Activated naive CD4-positive, alpha-beta T cell treated with Interleukin-2 at 50 U/mL for 16 hours (primary cell): ENCODE data around the gene RTN4R.
A peak's percentile ranks its signal among the peaks of the same experiment; 100 is the strongest.

ENCODE experiments used
- DNase-seq: peaks from one replicate; pipeline ENCODE4 v3.0.0-alpha.2; 2020

The RTN4R gene

DNA sequence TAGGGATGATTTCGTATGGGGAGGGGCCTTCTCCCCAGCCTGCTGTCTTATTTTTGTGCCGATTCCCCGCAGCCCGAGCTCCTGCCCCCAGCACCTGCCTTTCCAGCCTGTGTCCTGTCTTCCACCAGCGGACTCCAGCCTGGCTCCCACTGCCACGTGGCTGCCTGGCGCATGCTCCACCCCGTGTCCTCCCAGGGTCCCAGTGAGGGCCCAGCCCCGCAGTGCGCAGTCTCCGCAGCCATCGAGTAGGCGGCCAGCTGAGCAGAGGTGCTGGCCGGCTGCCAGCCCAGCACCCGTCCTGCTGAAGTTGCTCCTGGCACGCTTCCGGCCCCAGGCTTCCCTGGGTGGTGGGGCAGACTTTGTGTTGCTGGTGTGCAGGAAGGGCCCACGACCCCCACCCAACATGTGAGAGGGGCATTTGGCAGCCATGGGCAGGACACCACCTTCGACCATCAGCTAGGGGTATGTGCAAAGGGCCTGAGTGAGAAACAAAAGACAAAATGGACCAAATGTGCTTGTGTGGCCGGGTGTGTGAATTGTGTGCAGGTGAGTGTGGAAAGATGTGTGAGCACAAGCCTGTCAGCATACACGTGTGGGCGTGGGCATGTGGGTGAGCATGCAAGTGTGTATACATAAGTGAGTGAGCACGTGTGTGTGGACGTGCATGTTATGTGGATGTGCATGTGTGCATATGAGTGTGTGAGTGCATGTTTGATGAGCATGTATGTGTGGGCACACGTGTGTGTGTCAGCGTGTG lies 55.9 kb downstream of the RTN4R start:
- no peak for DNase-seq

DNA sequence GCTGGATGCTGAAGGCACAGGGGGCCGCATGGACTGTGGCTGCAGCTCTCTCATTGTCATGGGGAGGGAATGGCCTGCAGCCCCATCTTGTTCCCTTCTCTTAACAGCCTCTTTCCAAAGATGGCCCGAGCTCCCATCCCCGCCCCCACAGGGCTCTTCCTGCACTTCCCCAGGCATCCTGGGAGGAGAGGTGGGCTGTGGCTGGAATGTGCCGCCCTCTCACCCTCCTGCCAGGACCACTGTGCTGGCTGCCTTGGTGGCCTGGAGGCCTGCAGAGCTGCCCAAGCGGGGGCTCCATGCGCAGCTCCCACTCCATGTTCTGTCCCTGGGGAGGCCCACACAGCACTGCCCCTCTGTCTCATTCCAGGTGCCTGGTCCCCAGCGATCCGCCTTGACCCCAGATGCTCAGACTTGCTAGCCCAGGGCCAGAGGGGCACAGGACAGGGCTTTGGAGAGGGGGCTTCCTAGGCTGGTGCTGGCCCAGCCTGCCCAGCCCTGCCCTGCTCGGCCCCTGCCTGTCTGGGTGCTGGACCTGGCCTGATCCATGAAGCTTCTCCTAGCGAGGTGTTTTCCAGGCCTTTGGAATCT lies 56.6 kb downstream of the RTN4R start:
- no peak for DNase-seq

DNA sequence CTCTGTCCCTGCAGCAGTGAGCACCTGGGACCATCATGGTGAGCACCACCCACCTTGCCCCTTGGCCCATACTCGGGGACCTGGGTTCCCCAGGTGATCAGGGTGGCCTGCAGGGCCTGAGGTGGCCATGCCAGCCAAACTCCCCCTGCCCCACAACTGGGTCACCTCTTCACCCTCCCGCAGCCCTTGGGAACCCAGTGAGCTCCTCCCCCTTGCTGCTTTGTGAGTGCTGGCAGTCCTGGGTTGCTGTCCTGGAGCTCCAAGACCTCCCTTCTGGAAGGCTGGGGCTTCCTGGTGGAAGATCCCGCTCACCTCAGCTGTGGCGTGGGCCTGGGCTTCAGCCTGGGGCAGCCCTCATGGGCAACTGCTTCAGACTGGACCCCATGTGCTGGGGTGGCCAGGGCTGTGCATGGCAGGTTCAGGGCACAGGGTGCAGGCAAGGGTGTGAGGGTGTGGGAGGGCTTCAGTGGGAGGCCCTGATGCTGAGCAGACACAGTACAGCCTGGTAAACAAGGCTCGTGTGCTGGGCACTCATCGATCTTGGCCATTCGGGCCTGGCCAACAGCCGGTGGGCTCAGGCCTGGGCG lies 57.6 kb downstream of the RTN4R start:
- DNase-seq, result no peak

DNA sequence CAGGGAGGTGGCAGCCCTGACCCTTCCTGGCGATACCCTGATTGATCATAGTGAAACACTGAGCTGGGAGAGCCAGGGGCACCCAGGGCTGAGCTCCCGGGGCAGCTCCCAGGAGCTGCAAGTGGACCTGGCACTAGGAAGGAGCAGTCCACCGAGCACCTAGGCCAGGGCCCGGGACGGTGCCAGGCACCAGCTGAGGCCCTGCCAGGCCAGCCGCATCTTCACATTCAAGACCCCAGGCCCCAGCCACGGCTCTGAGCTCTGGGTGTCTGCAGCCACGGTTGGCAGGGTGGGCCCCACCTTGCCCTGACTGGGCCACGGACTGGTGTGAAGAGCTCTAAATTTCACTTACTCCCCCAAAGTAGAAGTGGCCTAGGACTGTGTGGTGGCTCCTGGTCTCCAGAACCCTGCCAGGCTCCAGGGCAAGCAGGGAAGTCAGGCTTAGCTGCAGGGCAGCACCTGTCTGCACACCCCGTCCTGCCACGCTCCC lies 58.3 kb downstream of the RTN4R start:
- DNase-seq, result no peak

DNA sequence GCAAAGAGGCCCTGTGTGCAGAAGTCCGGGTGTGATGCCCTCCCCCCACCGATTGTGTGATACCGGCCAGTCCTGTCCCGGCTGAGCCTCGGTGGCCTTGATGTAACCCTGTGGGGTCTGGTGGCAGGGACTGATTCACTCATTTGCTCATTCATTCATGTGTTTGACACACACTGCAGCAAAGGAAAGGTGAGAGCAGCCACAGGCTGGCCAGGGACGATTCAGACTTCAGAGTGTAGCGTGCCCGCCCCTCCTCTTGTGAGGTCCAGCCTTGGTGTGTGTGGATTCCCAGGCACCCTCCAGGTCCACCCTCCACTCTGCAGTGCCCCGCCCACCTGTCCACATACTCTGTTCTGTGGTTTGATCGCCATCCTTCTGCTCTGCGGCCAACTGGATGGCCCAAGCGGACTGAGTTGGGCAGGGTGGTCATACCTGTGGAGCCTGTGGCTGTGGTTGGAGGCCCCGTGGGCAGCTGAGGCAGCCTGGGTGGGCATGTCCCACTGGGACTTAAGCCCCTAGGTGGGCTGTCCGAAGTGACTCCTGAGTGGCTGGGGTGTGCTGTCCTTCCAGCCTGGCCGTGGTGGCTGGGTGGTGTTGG lies 59.3 kb downstream of the RTN4R start:
- DNase-seq, result no peak

DNA sequence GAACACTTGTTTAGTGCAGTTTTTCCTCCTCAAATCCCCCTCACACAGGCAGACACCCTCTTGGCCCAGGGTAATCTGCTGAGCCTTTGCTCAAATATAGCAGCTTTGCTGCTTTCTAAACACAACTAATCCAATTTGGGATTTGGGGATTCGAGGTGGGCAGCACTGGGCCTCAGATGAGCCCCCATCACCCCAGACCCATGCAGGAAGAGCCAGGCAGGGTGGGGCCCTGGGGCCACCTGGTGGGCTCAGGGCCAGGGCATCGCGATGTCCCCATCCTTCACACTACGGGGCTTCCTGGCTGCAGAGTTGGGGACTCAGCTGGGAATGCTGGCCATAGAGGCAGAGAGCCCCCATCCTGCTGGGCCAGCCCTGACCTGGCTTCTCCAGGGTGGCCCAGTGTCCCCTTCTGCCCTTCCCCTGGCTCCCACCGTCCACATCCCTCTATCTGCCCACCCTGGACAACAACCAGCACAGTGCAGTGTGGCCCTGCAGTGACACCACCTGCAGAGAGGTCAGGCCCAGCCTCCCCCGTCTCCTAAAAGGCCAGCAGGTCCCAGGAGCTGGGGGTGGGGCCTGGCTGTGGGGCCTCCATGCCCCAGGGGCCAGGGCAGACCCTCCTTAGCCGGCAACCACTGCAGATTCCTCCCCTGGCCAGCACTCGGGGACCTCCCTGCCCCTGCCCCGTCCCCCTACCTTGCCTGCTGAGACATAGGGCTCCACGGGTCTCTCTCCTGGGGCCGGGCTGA lies 60.7 kb downstream of the RTN4R start:
- no peak for DNase-seq

DNA sequence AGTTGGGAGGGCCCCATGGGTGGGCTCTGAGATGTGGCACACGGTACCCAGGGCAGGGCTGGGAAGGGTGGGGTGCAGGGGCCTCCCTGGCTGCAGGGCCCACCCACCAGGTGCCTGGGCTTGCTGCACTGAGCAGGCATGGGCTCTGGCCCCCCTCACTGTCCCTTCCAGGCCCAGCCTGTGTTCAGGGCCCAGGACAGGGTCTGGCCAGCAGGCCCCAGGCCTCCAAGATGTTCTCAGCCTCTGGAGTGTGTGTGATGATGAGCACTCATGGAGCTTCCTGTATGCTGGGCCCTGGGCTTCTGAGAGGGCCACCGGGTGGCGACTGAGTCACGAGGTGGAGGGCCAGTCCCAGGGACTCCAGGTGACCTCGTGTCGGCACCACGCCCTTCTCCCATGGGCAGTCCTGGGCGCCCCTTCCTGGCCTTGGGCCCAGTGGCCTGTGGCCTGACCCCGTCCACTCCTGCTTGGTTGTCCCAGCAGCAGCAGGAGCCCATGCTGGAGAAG lies 61.4 kb downstream of the RTN4R start:
- DNase-seq, result peak; percentile 4

DNA sequence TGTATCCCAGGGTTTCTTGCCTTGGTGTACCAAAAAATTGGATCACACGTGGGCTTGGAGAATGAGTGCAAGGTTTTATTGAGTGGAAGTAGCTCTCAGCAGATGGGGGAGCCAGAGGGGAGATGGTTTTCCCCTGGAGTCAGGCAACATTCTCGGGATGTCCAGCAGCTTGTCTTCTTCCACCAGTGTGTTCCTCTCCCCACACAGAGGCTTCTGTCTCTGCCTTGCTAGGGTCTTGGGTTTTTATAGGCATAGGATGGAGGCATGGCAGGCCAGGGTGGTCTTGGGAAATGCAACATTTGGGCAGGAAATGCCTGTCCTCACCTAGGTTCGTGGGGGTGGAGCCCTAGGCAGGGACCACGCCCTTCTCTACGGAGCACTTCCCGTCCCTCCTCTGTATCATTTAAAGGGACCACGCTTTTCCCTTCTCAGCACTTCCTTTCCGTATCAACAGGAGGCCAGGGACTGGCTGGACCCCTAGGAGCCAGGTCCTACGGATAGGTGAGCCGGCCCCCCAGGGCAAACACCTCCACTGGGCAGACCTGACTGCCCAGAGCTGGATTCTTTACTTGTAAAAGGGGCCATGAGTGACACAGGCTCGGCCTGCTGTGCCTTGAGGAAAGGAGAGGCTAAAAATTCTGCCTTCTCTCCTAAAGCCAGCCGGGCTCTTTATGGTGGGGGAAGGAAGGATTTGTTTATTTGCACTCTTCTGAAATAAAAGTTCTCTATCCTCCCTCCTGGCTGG lies 62.0 kb downstream of the RTN4R start:
- DNase-seq, result peak; percentile 70

DNA sequence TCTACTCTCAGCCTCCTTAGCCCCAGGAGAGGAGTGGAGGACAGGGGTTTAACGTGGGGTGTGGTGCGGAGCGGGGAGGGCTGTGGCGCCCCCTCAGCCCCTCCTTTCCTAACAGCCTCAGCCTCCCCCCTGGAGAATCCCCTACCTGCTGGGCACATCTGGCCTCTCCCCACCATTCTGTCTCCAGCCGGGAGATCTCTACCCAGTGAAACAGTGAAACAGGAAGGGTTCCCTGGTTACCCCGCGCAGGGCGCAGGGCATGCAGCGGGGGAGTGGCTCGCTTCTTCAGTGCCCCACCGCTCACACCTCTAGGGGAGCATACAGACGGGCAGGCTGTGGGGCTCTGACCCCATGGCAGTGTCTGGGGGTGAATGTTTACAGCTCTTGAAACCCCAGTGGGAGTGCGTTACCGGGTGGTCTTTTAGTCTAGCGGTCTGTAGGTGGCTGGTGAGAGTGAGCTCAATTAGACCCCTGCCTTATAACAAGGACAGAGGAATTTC lies 62.6 kb downstream of the RTN4R start:
- DNase-seq, result no peak

DNA sequence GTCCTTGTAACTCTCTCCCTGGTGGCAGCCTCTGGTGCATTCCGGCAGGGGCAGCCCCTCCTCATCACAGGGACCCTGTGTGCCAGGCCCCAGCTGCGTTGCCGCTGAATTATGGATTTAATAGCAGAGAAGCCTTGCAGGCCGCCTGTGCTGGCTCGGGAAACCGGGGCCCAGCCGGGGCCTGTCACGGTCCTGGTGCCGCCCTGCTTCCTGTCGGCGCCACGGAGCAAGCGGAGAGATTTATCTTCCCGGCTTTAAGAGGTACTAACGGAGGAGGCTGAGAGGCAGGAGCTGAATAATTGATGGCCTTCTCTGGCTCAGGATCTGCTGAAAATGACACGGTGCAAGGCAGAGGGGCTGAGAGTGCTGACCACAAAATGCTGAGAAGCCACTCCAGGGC lies 63.3 kb downstream of the RTN4R start:
- DNase-seq, result no peak

DNA sequence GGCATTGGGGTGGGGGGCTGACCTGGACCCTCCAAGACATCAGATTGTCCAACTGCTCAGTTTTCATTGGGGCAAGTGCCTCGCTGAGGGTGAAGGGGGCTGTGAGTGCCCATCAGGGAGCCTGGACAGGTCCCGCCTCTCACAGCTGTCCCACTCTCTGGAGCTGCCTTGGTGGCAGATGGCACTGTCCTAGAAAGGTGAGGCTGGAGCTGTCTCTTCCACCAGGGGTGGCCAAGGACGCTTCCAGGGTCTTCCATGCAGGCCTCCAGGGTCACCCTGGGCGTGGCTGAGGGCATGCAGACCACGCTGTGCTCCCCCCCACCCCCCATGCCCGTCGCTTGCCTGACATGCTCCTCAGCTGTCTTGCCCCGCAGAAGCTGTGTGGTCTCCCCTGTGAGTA lies 63.8 kb downstream of the RTN4R start:
- no peak for DNase-seq

DNA sequence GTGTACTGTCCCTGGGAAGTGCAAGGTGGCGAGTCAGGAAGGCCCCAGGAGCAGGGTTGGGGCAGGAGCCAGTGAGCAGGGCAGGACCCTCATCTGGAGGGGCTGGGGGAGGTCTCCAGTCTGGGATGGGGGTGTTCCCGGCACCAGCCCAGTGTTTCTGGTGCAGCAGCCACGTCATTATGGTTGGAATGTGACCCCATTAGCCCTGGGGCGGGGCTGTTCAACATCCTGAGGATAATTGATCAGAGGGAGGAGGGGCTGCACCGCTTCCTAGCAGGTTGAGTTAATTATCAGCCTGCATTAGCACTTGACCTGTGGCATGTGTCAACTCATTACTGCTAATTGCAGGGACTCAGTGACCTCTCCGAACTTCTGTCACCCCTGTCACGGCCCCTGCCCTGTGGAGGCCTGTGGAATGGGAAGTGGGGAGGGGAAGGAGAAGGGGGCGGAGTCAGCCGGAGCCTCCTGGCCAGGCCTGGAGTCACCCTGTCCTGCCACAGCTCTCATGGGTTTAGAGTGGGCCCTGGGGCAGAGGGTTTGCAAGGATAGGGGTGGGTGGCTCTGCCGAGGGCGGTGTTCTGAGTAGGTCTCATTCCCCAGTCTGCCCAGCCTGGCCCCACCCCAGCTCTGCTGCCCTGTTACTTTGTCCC lies 64.4 kb downstream of the RTN4R start:
- DNase-seq, result no peak

DNA sequence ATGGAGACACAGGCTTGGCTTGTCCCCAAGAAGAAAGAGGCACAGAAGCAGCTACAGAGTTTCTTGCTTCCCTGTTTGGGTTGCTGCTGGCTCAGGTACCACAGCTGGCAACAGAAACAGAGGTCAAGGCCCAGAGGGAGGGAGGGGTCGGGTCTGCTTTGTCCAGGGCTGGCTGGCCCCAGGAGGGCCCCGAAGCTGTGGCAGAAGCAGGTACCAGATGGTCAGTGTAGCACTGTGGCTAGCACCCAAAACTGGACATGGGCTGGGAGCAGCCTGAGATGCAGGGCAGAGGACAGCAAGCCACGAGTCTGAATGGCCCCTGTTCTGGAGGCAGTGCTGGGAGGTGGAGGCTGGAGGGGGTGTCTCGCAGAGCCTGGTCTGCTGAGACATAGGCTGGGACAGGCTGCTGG lies 65.0 kb downstream of the RTN4R start:
- no peak for DNase-seq

DNA sequence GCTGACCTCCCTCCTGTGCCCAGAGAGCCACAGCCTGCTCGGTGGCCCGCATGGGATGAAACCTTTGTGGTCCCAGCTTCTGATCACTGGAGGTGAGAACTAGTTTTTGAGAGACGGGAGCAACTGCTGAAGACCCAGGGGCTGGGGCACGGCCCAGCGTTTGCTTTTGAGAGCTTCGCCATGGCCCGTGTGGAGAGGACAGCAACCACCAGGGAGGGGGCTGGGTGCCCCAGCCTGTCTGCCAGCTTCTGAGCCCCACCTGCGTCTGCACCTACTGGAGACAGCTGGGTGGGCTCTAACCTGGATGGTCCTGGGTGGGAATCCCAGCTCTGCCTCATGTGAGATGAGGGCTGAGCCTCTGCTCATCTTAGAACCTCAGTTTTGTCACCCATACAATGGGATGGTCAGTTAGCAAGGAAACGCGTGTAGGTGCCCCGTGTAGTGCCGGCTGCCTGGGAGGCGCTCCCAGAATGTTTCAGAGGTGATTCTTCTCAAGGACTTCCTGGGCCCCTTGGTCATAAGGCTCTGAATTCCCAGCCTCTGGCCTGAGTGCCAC lies 66.2 kb downstream of the RTN4R start:
- no peak for DNase-seq

DNA sequence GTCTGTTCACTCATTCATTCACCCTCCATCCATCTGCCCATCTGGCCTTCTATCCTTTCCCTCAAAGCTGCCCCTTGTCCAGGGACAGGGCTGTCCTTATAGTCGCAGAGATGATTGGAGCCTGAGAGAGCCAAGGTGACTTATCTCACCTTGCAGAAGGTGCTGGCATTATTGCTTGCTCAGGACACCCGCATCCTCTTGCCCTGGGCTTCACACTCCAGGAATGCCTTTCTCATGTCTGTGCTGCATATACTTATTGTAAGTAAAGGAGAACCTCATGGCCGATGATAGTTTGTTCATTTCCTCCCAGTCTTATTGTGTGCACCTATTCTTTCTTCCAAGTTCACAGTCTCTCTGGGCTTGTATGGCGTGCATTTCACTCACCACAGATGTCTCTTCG lies 68.2 kb downstream of the RTN4R start:
- no peak for DNase-seq

DNA sequence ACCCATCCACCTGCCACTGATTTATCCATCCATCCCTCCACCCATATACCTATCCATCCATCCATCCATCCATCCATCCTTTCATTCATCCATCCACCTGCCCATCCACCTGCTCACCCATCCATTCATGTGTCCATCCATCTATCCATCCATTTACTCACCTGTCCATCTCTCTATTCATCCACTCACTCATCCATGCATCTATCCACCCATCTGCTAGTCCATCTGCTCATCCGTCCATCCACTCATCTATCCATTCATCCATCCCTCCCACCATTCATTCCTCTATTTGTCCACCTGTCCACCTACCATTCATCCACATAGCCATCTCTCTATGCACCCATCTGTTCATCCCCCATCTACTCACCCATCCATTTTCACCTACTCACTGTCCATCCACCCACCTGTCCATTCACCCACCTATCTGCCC lies 68.7 kb downstream of the RTN4R start:
- DNase-seq, result no peak

DNA sequence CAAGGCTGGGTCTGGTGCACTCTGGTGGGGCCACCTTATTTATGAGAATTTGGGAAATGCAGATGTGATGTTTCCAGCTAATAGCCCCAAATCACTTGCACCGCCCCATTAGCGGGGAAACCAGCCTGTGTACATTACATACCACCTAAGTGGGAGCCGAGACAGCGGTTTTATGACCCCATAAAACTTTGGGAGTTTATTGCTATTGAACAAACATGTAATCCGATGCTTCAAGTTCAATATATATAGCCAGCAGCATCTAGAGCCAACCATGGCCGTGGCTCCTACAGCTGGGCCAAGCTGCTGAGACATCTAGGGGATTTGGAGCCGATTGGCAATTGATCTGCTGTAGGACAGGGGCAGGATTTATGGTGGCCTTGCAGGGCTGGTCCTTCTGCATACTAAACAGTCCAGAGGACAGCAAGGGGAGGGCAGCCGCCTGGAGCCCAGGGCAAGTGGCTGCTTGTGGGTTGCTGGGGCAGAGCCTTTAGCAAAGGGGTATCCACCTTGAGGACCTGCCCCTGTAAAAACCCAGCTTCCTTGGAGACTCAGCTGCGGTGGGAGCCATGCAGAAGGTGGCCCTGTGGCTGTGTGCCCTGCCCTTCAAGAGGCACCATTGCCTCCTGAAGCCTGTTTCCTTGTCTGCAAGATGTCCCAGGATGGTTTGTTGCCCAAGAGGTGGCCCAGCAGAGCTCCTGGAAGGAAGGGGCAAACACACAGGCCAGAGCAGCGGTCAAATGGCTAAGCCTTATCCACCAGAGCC lies 69.4 kb downstream of the RTN4R start:
- DNase-seq, result no peak

DNA sequence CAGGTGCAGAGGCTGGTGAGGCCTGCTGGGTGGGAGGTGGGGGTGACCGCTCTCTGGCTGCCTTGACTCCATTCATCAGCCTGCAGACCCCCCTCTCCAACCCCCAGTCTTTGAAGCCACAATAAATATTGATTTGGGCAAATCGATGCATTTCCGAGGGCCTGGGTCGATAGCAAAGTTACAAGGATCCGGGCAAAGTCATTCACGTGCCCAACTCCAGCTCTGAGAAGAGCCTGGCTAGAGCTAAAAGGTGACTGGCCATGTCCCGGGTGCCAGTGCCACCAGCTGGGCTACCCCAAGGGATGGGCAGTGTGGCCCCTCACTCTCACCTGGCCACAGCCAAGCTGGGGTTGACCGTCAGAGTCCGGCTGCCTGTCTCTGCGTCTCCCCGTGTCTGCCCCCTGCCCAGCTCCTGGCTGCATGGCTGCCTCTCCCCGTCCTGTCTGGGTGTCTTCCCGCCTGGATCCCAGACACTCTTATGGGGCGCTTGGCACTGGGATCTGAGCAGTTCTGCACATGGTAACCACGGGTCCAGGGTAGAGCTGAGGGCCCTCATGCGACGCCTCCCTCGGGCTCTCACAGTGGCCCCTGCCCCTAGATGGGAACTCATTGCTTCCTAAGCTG lies 70.6 kb downstream of the RTN4R start:
- no peak for DNase-seq

DNA sequence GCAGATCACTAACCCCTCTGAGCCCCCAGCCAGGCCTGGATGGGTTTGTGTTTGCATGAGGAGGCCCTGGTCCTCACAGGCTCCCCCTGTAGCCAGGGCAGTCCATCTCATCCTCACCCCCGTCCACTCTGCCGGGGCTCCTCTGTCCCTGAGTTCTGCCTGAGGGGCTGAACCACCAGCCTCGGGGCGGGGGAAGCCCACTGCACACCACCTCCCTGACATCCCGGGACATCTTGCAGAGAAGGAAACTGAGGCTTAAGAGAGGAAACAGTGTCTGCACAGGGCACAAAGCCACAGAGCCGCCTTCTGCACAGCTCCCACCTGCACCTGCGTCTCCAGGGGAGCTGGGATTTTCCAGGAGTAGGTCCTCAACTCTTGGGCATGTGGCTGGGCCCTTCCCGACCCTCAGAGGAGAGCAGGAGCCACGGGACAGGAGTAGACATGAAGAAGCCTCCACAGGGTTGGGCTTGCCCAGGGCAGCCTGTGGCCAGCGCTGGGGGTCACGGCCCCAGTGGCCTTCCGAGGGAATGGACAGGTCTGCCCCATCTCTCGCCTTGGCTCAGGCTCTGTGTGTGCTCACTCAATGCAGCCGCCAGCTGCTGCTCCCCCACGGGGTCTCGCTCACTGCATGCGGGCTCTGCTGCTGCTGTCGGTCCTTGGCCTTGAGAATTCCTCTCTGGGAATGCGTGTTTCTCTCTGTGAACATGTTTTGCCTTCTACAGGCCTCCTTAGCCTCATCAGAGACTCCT lies 71.8 kb downstream of the RTN4R start:
- DNase-seq, result no peak
